Ectodermal cell (in vitro differentiated cells): ENCODE measurements around the gene KLF13.

Experiments used
- H3K27ac ChIP-seq: 2 replicates; pipeline ENCODE4 v1.7.0; 2013; ENCODE audit warnings: mild to moderate bottlenecking, low read depth, low read length; ENCODE audit not compliant: insufficient read depth, poor library complexity, severe bottlenecking
- H3K27me3 ChIP-seq: 2 replicates; pipeline ENCODE4 v1.7.0; 2013; ENCODE audit warnings: mild to moderate bottlenecking, low read length; ENCODE audit not compliant: insufficient read depth, control insufficient read depth, poor library complexity, severe bottlenecking
- H3K36me3 ChIP-seq: one replicate; pipeline ENCODE4 v1.7.0; 2013; ENCODE audit warnings: low read length; ENCODE audit not compliant: control insufficient read depth, insufficient read depth
- H3K4me1 ChIP-seq: one replicate; pipeline ENCODE4 v1.7.0; 2013; ENCODE audit warnings: low read length; ENCODE audit not compliant: control insufficient read depth, insufficient read depth
- H3K4me3 ChIP-seq: 2 replicates; pipeline ENCODE4 v1.7.0; 2013; ENCODE audit warnings: low read depth, low read length, control low read depth; ENCODE audit not compliant: insufficient read depth
- H3K9me3 ChIP-seq: 2 replicates; pipeline ENCODE4 v1.7.0; 2013; ENCODE audit warnings: mild to moderate bottlenecking, low read length, moderate library complexity; ENCODE audit not compliant: control insufficient read depth
- WGBS, 2 experiments: methylation state at CpG; one replicate each; pipeline ENCODE4 v1.1.7; 2013; ENCODE audit warnings: missing lambda C conversion rate in 2 of 2; 5-methylcytosine and 5-hydroxymethylcytosine counted together

KLF13 gene

GRCh38 chr15:31332681-31333071 lies 6.0 kb downstream of the KLF13 start:
- H3K4me3 ChIP-seq, result no peak overlapping the region
- H3K27me3 ChIP-seq, result peaks cover 10% of the 10 kb centered on the region
- H3K9me3 ChIP-seq, result no peaks in the 10 kb centered on the region
- H3K27ac ChIP-seq, result no peak overlapping the region
- 95 to 97% methylated on average over 1 of the region's 1 CpG for WGBS, 2 experiments
- no peaks in the 10 kb centered on the region for H3K36me3 ChIP-seq
- peaks cover 22% of the 10 kb centered on the region for H3K4me1 ChIP-seq

GRCh38 chr15:31333119-31333518 lies 6.5 kb downstream of the KLF13 start:
- Histone ChIP-seq H3K27ac (no peak overlapping the region), H3K9me3 (no peaks in the 10 kb centered on the region), H3K4me3 (no peak overlapping the region), H3K4me1 (peaks cover 22% of the 10 kb centered on the region), H3K36me3 (no peaks in the 10 kb centered on the region), H3K27me3 (peaks cover 10% of the 10 kb centered on the region)
- WGBS, 2 experiments, result 95% methylated on average over 4 of the region's 4 CpGs

- H3K4me3 ChIP-seq, result no peak overlapping the region
- H3K4me1 ChIP-seq, result peaks cover 22% of the 10 kb centered on the region
- peaks cover 3% of the 10 kb centered on the region for H3K27me3 ChIP-seq
- H3K9me3 ChIP-seq, result no peaks in the 10 kb centered on the region
- WGBS, 2 experiments, result 86 to 94% methylated on average over 3 of the region's 3 CpGs
- H3K36me3 ChIP-seq, result no peaks in the 10 kb centered on the region
- H3K27ac ChIP-seq, result no peak overlapping the region
Observed at GRCh38 chr15:31333820-31334219, 7.2 kb downstream of the KLF13 start.

GRCh38 chr15:31335989-31336592 lies 9.5 kb downstream of the KLF13 start:
- no peaks in the 10 kb centered on the region for H3K36me3 ChIP-seq
- H3K27ac ChIP-seq, result no peak overlapping the region
- no peaks in the 10 kb centered on the region for H3K27me3 ChIP-seq
- H3K9me3 ChIP-seq, result no peaks in the 10 kb centered on the region
- peaks cover 19% of the 10 kb centered on the region for H3K4me1 ChIP-seq
- no peak overlapping the region for H3K4me3 ChIP-seq
- WGBS, 2 experiments, result 92 to 95% methylated on average over 9 of the region's 9 CpGs

GRCh38 chr15:31336593-31337295 lies 10.1 kb downstream of the KLF13 start:
- H3K36me3 ChIP-seq, result no peaks in the 10 kb centered on the region
- H3K4me1 ChIP-seq, result peaks cover 19% of the 10 kb centered on the region
- H3K4me3 ChIP-seq, result no peak overlapping the region
- no peak overlapping the region for H3K27ac ChIP-seq
- 89 to 91% methylated on average over 13 of the region's 13 CpGs for WGBS, 2 experiments
- no peaks in the 10 kb centered on the region for H3K27me3 ChIP-seq
- no peaks in the 10 kb centered on the region for H3K9me3 ChIP-seq

GRCh38 chr15:31337352-31338031 lies 10.9 kb downstream of the KLF13 start:
- no peak overlapping the region for H3K4me3 ChIP-seq
- H3K27me3 ChIP-seq, result no peaks in the 10 kb centered on the region
- 94 to 95% methylated on average over 12 of the region's 12 CpGs for WGBS, 2 experiments
- H3K27ac ChIP-seq, result no peak overlapping the region
- no peaks in the 10 kb centered on the region for H3K36me3 ChIP-seq
- peaks cover 13% of the 10 kb centered on the region for H3K4me1 ChIP-seq
- H3K9me3 ChIP-seq, result no peaks in the 10 kb centered on the region

- 91 to 93% methylated on average over 9 of the region's 9 CpGs for WGBS, 2 experiments
- H3K9me3 ChIP-seq, result no peaks in the 10 kb centered on the region
- H3K4me3 ChIP-seq, result no peak overlapping the region
- H3K4me1 ChIP-seq, result peaks cover 15% of the 10 kb centered on the region
- no peaks in the 10 kb centered on the region for H3K27me3 ChIP-seq
- H3K27ac ChIP-seq, result no peak overlapping the region
- H3K36me3 ChIP-seq, result no peaks in the 10 kb centered on the region
Observed at GRCh38 chr15:31338318-31338878, 11.8 kb downstream of the KLF13 start.

- H3K36me3 ChIP-seq, result no peaks in the 10 kb centered on the region
- H3K27me3 ChIP-seq, result no peaks in the 10 kb centered on the region
- no peak overlapping the region for H3K4me3 ChIP-seq
- H3K27ac ChIP-seq, result no peak overlapping the region
- H3K4me1 ChIP-seq, result peaks cover 15% of the 10 kb centered on the region
- 86 to 88% methylated on average over 9 of the region's 9 CpGs for WGBS, 2 experiments
- H3K9me3 ChIP-seq, result no peaks in the 10 kb centered on the region
Observed at GRCh38 chr15:31338879-31339557, 12.4 kb downstream of the KLF13 start.

- Histone ChIP-seq H3K9me3 (no peaks in the 10 kb centered on the region), H3K27me3 (no peaks in the 10 kb centered on the region), H3K4me1 (peaks cover 17% of the 10 kb centered on the region), H3K36me3 (no peaks in the 10 kb centered on the region), H3K27ac (no peak overlapping the region), H3K4me3 (no peak overlapping the region)
- 92 to 95% methylated on average over 10 of the region's 10 CpGs for WGBS, 2 experiments
Observed at GRCh38 chr15:31339558-31339895, 12.9 kb downstream of the KLF13 start.

- 93% methylated on average over 5 of the region's 5 CpGs for WGBS, 2 experiments
- no peaks in the 10 kb centered on the region for H3K36me3 ChIP-seq
- H3K9me3 ChIP-seq, result no peaks in the 10 kb centered on the region
- H3K27me3 ChIP-seq, result no peaks in the 10 kb centered on the region
- H3K4me1 ChIP-seq, result peaks cover 22% of the 10 kb centered on the region
- H3K27ac ChIP-seq, result no peak overlapping the region
- no peak overlapping the region for H3K4me3 ChIP-seq
Observed at GRCh38 chr15:31340047-31340446, 13.4 kb downstream of the KLF13 start.
